GM13977 (cell line): ENCODE measurements around the gene MACROD2.
"Not testable (repeated sequence)": the region's sequence is repeated elsewhere in the genome, so short reads cannot be mapped to it uniquely, and the experiment has no call there.

Source experiments
- DNase-seq: peaks from one replicate; pipeline ENCODE4 v3.0.0; 2012; ENCODE audit warnings: low spot score
- in situ Hi-C: fragments of 300-500 bp; cut with MboI; formaldehyde crosslinking; loops from one replicate; pipeline ENCODE4 v1.12.0; 2022; ENCODE audit warnings: low sequenced_read_pairs, low pct_unique_long_range_greater_than_20kb, mixed read lengths, inconsistent platforms; ENCODE audit not compliant: unreplicated experiment
- TF ChIP-seq, protein P1 (sequence below): IDR thresholded peaks from 2 replicates; pipeline ENCODE4 v1.5.1; 2012; ENCODE audit warnings: mild to moderate bottlenecking, control low read depth; ENCODE audit not compliant: insufficient read depth; ENCODE audit errors: extremely low read depth, missing control alignments

The MACROD2 gene

GRCh38 chr20:15012566-15012965 is 1017.2 kb downstream of the MACROD2 start:
- DNase-seq = no peak
- in situ Hi-C loops = no loop called here
- TF ChIP-seq, protein P1, sequence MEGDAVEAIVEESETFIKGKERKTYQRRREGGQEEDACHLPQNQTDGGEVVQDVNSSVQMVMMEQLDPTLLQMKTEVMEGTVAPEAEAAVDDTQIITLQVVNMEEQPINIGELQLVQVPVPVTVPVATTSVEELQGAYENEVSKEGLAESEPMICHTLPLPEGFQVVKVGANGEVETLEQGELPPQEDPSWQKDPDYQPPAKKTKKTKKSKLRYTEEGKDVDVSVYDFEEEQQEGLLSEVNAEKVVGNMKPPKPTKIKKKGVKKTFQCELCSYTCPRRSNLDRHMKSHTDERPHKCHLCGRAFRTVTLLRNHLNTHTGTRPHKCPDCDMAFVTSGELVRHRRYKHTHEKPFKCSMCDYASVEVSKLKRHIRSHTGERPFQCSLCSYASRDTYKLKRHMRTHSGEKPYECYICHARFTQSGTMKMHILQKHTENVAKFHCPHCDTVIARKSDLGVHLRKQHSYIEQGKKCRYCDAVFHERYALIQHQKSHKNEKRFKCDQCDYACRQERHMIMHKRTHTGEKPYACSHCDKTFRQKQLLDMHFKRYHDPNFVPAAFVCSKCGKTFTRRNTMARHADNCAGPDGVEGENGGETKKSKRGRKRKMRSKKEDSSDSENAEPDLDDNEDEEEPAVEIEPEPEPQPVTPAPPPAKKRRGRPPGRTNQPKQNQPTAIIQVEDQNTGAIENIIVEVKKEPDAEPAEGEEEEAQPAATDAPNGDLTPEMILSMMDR = no peak

GRCh38 chr20:15016875-15017274 is 1021.6 kb downstream of the MACROD2 start:
- in situ Hi-C loops, DNase-seq: not testable (repeated sequence)

DNA sequence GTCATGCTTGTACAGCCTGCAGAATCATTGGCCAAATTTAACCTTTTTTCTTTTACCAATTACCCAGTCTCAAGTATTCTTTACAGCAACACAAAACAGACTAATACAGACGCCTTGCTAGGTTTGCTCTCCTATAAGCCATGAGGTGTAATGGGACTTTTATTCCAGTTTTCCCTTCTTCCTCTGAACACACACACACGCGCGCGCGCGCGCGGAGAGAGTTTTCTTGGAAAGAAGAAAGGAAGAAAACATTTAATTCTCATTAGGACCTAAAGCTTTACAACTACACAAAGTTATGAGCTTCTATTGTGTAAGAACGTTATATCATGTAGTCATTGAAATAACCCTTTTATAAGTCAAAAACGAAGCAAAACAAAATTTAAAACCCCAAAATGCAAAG is 1023.6 kb downstream of the MACROD2 start:
- TF ChIP-seq, protein P1 = no peak
- no peak for DNase-seq
- in situ Hi-C loops = no loop called here

DNA sequence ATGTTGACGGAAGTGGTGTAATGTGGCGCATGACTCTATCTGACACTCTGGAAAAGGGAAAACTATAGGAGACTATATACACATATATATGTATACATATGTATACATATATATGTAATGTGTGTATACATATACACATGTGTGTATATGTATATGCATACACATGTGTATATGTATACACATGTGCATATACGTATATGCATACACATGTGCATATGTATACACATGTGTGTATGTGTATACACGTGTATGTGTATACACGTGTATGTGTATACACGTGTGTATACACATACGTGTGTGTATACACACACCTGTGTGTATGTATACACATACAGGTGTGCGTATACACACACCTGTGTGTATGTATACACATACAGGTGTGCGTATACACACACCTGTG is 1025.5 kb downstream of the MACROD2 start:
- TF ChIP-seq, protein P1 = no peak
- in situ Hi-C loops = no loop called here
- DNase-seq = no peak

- TF ChIP-seq, protein P1 = no peak
- DNase-seq = no peak
- in situ Hi-C loops = no loop called here
Observed at GRCh38 chr20:15022921-15023320, 1027.6 kb downstream of the MACROD2 start.

DNA sequence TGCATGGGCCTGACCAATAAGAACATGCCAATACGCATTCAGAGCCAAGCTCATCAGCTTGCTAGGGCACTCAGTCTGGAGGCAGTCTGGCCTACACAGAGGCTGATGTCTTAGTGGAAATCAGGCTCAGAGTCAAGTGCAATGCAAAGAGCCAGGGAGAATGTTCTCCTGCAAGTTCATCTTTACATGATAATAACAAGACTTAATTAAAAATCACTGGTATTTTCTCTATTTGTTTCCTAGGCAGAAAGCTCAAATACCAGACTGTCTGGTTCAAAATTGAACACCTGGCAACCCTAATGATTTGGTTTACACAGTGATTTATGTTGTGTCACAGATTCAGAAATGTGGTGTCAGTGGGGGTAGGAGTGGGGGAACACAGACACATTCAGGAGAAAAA is 1031.4 kb downstream of the MACROD2 start:
- in situ Hi-C loops = no loop called here
- DNase-seq = no peak
- TF ChIP-seq, protein P1 = no peak

DNA sequence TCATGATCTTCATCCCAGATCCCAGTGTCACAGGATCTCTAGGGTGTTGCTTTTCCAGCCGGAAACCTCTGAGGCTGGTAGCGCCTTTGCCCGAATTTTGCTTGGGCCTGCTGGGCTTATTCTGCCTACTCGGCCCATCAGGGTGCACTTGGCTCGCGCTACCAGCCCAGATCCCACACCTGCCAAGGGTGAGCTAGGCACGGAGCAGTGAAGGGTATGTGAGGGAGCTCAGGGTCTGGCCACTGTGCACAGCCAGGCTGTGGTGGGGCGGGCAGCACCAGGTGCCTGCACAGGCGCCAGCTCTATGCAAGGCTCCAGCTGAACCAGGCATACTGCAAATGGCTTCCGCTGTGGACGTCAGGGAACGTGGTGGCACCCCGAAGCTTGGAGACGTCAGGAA is 1035.5 kb downstream of the MACROD2 start:
- in situ Hi-C loops = no loop called here
- TF ChIP-seq, protein P1 = no peak
- DNase-seq = no peak
